Ovary (tissue), 3 donors: ENCODE measurements around the gene SLIT3.

Experiments
- CTCF ChIP-seq, 3 donors: fragments of 450-650 bp in 2 of 3; fragments of 200-600 bp in 1 of 3; IDR thresholded peaks; one replicate each; pipeline versions ENCODE4 v1.5.1 to v1.8.0; 2016 to 2022; ENCODE audit warnings: antibody characterized with exemption in 3 of 3, mild to moderate bottlenecking in 1 of 3
- POLR2A ChIP-seq: fragments of 450-650 bp; IDR thresholded peaks from one replicate; pipeline ENCODE4 v1.6.1; 2017; ENCODE audit warnings: antibody characterized with exemption, mild to moderate bottlenecking, moderate library complexity
- donor health status: DM: no; HTN: no; CAD: no.

GRCh38 chr5:168675883-168676408 is 625.0 kb downstream of the SLIT3 start:
- TF ChIP-seq POLR2A, result no peak
- TF ChIP-seq CTCF (IDR thresholded peaks at IDR 0.05), result no peak
